HEK293T (cell line): Measurements from ENCODE around the gene CELA2B.

Experiments
- ARNT ChIP-seq: fragments of 450-650 bp; IDR thresholded peaks from 2 replicates; pipeline ENCODE4 v1.6.1; 2017; ENCODE audit warnings: mild to moderate bottlenecking
- BHLHE40 ChIP-seq: fragments of 450-650 bp; IDR thresholded peaks from 2 replicates; pipeline ENCODE4 v1.6.1; 2016; ENCODE audit warnings: mild to moderate bottlenecking, moderate library complexity, borderline replicate concordance
- CTBP1 ChIP-seq: fragments of 450-650 bp; IDR thresholded peaks from 2 replicates; pipeline ENCODE4 v1.6.1; 2016; ENCODE audit warnings: borderline replicate concordance
- ELF4 ChIP-seq: fragments of 450-650 bp; IDR thresholded peaks from 2 replicates; pipeline ENCODE4 v1.6.1; 2017; ENCODE audit warnings: antibody characterized with exemption
- FOXK2 ChIP-seq: fragments of 450-650 bp; IDR thresholded peaks from 2 replicates; pipeline ENCODE4 v1.6.1; 2016; ENCODE audit warnings: mild to moderate bottlenecking
- FOXM1 ChIP-seq: fragments of 450-650 bp; IDR thresholded peaks from 2 replicates; pipeline ENCODE4 v1.6.1; 2017; ENCODE audit warnings: mild to moderate bottlenecking, borderline replicate concordance
- HDGF ChIP-seq: fragments of 450-650 bp; IDR thresholded peaks from 2 replicates; pipeline ENCODE4 v1.6.1; 2017; ENCODE audit warnings: antibody characterized with exemption, borderline replicate concordance
- L3MBTL2 ChIP-seq: fragments of 450-650 bp; conservative IDR thresholded peaks from 2 replicates; pipeline ENCODE4 v1.6.1; 2016; ENCODE audit warnings: mild to moderate bottlenecking
- SP1 ChIP-seq: fragments of 450-650 bp; IDR thresholded peaks from 2 replicates; pipeline ENCODE4 v1.6.1; 2017
- SUZ12 ChIP-seq: fragments of 450-650 bp; IDR thresholded peaks from 2 replicates; pipeline ENCODE4 v1.6.1; 2016; ENCODE audit warnings: mild to moderate bottlenecking
- TARDBP ChIP-seq: fragments of 450-650 bp; IDR thresholded peaks from 2 replicates; pipeline ENCODE4 v1.6.1; 2016
- TF ChIP-seq, protein P1 (sequence below): fragments of 450-650 bp; IDR thresholded peaks from 2 replicates; pipeline ENCODE4 v1.6.1; 2016

- no peak for TF ChIP-seq BHLHE40
- TF ChIP-seq SP1 = no peak; the same call in 1 of the 2 replicates
- TF ChIP-seq ARNT = no peak
- TF ChIP-seq TARDBP = no peak
- no peak for TF ChIP-seq FOXM1
- no peak for TF ChIP-seq ELF4
- no peak for TF ChIP-seq HDGF
- no peak for TF ChIP-seq FOXK2
- no peak for TF ChIP-seq L3MBTL2
- TF ChIP-seq SUZ12 = no peak
- TF ChIP-seq, protein P1, sequence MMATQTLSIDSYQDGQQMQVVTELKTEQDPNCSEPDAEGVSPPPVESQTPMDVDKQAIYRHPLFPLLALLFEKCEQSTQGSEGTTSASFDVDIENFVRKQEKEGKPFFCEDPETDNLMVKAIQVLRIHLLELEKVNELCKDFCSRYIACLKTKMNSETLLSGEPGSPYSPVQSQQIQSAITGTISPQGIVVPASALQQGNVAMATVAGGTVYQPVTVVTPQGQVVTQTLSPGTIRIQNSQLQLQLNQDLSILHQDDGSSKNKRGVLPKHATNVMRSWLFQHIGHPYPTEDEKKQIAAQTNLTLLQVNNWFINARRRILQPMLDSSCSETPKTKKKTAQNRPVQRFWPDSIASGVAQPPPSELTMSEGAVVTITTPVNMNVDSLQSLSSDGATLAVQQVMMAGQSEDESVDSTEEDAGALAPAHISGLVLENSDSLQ = no peak
- TF ChIP-seq CTBP1 = no peak
Measured at GRCh38 chr1:15524283-15525049, 48.6 kb downstream of the CELA2B start.
